ENCODE results near the gene SLC22A5. TPM values are rescaled to one million over a fixed set of nuclear protein-coding genes. Genes with fewer than 3 reads are reported as not detected.
"Not testable (repeated sequence)": the region's sequence is repeated elsewhere in the genome, so short reads cannot be mapped to it uniquely, and the experiment has no call there.

SLC22A5 gene
- total RNA-seq, 1 donor from 2014 or later, result 16.0 TPM

DNA sequence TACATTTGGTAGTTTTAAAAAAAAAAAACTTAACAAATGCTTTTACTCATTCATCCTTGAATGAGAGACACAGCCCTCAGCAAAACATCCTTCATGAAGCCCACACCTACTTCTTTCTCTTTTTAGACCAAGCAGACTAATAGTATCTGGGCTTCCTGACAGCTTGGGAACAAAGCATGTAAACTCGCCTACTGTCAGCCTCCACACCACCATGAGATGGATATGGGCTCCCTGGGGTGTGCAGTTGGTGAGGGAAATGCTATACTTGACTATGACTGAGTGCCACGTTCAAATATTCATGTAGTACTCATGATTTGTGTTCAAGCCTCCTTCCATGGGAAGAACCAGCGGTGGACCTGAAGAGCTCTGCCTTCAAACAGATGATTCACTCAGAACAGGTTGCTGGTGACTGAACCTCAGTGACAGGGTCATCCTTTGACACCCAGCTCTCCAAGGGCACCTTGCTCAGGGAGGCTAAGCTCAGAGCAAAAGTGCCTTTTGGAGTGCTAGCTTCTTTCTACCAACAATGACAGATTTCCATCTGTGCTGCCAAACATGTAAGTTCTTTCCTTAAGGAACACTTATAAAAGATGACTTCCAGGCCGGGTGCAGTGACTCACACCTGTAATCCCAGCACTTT, 36.8 kb downstream of the SLC22A5 start:
- intact Hi-C loops (cut with DNase I), result no loop called here
- DNase-seq (ENCODE audit: low spot score) (no peak), ATAC-seq (no peak)

DNA sequence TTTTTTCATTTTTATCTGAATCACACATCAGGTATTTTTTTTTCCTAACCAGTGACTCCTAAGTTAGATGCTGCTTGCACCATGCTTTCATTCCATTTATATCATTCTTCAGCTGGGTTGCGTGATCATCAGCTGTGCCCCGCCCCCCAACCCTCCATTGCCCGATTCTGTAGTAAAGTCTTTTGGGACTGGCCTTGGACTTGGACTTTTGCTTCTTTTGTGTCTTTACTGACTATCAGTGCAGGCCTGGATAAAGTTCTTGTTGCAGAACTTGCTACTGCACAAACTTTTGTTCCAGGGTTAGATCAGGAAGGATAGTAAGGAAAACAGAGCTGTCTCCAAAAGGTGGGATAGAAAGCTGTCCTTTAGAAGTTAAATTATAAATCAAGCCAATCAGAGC, 38.5 kb downstream of the SLC22A5 start:
- intact Hi-C loops (cut with DNase I), result no loop called here
- DNase-seq (ENCODE audit: low spot score) (no peak), ATAC-seq (no peak)

DNA sequence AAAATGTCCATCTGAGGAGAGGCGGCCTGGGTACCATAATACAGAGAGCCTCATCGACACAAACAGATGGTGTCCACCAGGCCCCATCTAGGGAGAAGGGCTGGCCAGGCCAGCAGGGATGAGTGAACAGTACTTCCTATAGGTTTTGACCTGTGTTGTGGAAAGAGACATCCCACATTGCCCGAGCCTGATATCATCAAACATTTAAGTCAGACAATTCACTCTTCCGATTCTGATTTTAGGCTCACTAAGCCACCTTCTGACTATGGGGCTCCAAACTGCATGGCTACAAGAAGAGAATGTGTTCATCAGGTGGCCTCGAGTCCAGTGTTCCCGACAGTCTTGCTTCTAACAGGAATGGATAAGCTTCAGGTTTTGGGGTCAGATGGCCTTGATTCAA, 38.9 kb downstream of the SLC22A5 start:
- DNase-seq (ENCODE audit: low spot score) (no peak), ATAC-seq (no peak)
- intact Hi-C loops (cut with DNase I), result no loop called here

DNA sequence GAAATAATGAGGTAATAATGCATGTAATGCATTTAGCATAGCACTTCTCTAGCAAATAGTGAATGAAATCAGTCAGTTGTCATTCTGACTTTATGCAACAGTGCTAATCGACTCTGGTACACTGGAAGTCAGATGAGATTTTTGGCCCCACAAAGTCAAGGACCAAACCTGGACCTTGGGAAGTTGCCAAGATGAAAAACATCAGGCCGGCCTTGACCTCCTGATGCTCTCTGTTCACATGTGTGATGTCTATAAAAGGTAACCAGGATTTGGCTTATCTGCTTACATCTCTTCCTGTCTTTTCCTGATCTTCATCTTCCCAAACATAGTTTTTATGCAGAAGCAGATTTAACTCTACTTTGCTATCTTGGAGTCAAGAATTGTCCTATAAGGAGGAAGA, 39.5 kb downstream of the SLC22A5 start:
- intact Hi-C loops (cut with DNase I), result no loop called here
- ATAC-seq (no peak), DNase-seq (ENCODE audit: low spot score) (no peak)

DNA sequence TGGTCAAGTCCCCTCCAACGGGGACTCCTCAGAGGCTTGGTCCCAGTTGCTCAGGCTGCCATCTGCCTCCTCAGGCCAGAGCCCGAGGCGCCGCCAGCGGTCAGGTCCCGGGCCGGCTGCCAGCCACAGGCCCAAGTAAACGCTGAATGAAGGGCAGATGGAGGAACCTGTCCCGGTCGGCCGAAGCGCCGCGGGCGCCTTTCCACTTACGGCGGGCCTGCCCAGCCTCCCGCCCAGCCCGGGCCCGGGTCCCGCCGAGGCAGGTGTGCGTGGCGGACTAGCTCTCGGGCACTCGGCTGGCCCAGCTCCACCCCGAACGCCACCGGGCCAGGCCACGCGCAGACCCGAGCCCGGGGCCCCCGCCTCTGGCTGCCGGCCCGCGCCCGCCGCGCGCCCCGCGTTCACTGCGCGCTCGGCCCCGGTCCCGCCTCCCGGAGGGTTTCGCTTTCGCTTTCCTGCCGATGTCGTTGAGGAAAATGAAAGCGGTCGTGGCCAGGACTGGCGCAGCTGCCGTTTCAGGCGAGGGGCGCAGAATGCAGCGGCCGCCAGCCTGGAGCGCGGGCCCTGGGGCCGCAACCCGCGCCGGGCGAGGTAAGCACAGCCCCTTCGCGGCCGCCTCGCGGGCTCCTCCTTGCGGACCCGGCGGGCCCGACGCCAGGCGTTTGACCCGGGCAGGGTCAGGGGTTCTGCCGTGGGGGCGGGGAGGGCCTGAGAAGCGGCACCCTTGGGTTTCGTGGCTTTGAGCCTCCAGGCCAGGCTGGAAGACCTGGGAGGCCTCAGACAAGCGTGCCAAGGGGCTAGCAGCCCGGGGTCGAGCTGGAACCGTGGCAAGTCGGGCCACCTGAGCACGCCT, 41.2 kb downstream of the SLC22A5 start:
- intact Hi-C loops (cut with DNase I), result no loop called here
- DNase-seq (ENCODE audit: low spot score), result peak; percentile 90
- peak; percentile 83 for ATAC-seq

DNA sequence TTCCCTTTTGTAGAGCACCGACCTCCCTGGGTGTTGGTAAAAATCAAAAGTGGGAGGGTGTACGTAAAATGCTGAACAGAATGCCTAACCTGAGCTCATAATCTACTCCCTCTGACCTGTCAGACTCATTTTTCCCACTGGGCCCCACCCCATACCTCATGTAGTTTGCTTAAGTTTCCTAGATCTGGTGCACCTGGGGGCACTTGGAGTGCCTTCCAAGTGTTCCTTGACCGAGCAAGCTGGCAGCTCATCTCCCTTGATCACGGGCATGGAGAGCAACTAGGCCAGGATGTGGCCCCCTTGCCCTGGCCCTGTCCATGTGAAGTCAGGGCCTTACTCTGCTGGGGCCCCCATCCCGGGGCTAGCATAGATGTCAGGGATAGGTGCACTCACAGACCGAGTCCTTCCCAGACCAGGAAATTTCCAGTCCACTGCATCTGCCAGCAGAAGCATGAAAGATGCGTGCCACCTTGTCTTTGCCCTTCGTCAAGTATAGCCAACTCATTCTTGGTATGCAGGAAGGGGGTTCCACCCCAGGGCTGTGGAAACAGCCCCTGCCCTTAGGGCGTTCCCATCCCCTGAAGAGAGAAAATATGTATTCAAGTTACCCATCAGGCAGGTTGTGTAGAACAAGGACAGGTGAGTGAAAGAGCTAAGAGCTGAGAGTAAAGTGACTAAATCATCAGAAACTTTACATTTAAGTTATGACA, 41.9 kb downstream of the SLC22A5 start:
- DNase-seq (ENCODE audit: low spot score) (no peak), ATAC-seq (peak; percentile 39)
- intact Hi-C loops (cut with DNase I), result no loop called here

DNA sequence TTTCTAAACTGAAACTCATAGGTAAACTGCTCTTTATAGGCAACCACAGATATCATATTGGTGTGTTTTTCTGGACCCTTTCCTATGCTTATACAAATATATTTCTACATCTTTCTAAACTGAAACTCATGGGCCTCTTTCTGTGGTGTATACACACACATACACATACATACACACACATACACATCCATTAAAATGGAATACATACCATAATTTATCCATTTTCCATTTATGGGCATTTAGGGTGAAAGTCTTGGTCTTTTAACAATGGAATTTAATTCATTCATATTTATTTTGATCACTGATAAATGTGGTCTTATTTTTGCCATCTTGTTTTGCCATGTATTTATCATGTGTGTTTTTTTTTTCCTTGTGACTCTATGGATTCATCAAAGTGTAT, 44.1 kb downstream of the SLC22A5 start:
- ATAC-seq (no peak), DNase-seq (ENCODE audit: low spot score) (no peak)
- intact Hi-C loops (cut with DNase I), result no loop called here

DNA sequence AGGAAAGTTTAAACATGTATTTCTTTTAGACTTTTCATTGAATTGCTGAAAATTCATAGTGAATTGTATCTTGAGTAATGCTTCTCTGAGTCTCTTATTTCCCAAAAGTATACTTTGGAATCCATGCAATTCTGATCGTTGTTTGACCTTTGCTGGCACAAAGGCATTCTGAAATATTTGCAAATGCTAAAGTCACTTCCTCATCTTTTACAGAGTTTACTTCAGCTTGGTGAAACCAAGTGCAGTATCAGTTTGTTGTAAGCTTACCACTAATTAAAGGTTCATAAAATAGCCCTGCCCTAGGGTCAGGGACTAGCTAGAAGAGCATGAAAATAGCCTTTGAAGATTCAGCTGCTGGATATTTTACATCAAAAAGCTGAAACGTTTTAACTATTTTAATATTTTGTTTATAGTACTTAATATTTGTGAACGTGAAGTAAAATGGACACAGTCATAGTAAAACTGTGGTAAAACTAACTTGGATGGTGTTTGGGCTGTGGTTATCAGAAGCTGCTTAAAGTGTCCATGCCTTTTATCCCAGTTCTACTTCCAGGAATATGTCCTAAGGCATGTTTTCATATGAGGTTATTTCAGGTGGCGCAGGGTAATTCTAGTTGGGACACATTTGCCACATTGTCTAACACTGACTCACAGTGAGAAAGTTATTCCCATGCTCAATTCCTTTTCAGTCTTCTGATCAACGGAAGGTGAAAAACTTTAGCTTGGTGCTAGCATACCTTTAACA, 45.3 kb downstream of the SLC22A5 start:
- DNase-seq (ENCODE audit: low spot score), result no peak
- intact Hi-C loops (cut with DNase I), result no loop called here
- peak; percentile 30 for ATAC-seq

DNA sequence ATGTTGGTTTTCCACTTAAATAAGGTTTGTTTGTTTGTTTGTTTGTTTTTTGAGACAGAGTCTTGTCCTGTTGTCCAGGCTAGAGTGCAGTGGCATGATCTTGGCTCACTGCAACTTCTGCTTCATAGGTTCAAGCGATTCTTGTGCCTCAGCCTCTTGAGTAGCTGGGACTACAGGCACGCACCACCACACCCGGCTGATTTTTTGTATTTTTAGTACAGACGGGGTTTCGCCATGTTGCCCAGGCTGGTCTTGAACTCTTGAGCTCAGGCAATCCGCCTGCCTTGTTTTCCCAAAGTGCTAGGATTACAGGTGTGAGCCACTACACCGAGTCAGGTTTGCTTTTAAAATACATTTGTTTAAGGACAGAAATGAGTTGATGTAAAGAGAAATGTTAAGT, 46.0 kb downstream of the SLC22A5 start:
- ATAC-seq; DNase-seq (ENCODE audit: low spot score); intact Hi-C loops (cut with DNase I): not testable (repeated sequence)

DNA sequence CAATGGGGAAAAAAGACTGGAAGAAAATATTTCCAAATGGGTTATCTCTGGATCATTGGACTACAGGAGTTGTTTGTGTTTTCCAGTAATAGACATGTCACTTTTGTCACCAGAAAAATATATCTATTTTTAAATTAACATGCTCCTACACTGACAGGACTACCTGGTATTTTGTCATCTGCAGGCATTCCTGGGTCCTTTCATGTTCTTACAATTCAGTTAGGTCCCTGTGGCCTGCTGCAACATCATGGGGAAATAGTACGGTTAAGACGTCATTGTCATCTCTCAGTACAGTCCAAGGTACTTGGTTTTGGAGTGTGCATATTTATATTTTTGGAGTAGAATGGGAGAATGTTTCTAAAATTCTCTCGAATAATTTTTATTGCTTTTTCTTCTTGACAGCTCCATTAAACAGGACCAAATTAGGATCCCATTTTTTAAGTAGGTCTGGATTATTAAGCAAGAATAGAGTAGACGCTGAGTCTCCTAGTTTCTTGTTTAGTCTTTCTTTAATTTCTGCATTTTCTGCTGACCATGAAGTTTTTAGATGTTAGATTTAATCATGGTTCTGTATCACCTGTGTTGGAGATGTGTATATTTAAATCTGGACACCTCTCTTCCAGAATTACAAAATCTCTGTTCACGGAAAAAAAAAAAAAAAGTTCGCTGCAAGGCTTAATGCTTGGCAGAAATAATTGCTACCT, 46.9 kb downstream of the SLC22A5 start:
- ATAC-seq, result no peak
- intact Hi-C loops (cut with DNase I), result no loop called here
- DNase-seq (ENCODE audit: low spot score), result no peak

DNA sequence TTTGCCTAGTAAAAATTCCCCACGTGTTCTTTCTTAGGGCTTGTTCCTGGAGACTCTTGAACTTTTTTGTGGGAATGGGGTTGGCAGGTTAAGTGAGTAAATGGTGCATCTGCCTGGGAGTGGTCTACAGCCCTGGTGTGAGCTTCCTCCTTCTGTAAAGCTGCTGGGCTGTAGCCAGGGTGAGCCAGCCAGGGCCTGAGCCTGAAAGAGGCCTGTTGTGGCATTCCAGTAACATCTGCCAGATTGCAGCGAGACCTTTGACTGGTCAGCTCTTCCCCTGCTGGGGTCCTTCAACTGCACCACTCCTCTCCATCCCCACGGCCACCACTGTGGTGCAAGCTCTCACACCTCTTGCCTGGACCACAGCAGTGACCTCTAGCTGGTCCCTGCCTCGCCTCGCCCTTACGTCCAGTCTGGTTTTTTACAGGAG, 47.5 kb downstream of the SLC22A5 start:
- intact Hi-C loops (cut with DNase I), result no loop called here
- DNase-seq (ENCODE audit: low spot score) (no peak), ATAC-seq (no peak)

DNA sequence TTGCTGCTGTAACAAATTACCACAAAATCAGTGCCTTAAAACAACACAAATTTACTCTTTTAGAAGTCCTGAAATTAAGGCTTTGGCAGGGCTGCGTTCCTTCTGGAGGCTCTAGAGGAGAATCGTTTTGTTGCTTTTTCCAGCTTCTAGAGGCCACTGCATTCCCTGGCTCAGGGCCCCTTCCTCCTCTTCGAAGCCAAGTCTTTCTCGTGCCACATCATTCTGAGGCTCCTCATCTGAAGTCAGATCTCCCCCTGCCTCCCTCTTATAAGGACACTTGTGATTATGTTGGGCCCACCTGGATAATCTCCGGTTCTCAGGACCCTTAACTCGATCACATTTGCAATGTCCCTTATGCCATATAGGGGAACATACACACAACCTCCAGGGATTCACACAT, 48.0 kb downstream of the SLC22A5 start:
- no peak for ATAC-seq
- intact Hi-C loops (cut with DNase I), result no loop called here
- DNase-seq (ENCODE audit: low spot score), result no peak

DNA sequence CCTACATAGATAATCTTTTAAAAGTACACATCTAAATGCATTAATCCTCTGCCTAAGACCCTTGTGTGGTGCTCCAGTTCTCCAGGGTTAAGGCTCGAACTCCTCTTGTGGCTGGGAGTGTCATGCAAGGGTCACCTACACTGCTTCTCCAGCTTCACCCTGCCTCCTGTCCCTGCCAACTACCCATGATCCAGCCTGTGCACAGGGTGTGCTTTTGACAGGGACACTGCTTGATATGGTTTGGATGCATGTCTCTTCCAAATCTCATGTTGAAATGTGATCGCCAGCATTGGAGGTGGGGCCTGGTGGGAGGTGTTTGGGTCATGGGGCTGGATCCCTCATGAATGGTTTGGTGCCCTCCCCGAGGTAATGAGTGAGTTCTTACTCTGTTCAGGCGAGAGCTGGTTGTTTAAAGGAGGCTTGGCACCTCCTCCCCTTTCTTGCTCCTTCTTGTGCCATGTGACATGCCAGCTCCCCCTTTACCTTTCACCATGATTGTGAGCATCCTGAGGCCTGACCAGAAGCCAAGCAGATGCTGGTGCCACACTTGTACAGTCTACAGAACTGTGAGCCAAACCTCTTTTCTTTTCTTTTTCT, 48.5 kb downstream of the SLC22A5 start:
- DNase-seq (ENCODE audit: low spot score), result no peak
- intact Hi-C loops (cut with DNase I), result no loop called here
- no peak for ATAC-seq

DNA sequence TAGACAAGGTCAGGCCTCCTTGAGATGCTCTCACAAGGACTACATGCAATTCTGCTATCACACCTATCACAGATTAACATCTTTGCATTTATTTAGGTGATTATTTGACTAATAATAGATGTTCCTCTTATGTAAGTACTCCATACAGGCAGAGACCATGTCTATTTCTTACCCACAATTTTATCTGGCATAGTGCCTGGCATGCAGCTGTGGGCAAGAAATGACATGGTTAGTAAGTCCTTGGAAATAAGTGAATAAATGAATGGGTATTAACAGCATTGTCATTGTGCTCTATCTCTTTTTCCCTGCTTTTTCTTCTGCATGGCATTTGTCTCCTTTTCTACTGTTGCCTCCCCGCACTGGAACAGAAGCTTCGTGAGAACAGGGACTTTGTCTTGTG, 49.4 kb downstream of the SLC22A5 start:
- no peak for DNase-seq (ENCODE audit: low spot score)
- intact Hi-C loops (cut with DNase I), result no loop called here

DNA sequence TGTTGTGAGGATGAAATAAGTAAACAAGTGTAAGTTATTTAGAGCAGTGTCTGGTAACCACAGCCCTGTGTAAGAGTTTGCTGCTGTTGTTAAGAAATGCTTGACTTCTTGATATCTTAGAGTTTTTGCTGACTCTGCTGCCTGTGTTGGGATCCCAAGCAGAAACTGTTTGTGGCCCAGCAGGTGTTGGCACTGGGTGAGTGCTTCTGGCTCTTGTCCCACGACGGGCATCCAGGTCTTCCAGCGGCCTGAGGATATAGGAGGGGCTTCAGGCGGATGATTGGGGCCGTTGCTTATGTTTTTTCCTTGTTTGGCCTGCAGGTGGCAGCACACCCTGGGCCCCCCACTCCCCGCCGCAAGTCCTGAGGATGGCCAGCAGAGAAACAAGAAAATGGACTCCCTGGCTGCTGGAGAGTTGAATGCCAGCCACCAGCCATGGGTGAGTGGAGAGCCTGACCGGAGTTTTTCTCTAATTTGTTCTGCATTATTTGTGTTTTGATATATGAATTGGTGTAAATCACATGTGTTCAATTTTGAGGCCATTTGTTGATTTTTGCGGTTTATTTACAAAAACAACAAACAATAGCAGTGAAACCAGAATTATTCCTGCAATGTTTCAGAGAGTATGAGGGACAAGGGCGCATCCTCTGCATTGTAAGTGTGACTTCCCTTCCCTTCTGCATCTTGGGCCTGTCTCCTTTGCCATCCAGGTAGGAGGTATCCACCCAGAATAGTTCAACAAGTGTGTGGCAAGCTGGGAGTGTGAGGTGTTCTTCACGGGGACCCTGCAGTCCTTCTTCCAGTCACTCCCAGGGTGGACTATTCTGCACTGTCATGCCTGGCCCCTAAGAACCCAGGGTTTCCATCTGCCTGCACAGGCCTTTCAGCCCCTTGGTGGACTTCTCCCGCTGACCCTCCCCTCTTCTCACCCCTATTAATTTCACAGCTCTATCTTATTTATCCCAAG, 50.3 kb downstream of the SLC22A5 start:
- peak; percentile 82 for DNase-seq (ENCODE audit: low spot score)
- ATAC-seq, result peak; percentile 87
- intact Hi-C loops (cut with DNase I), result loop anchor here (10.0 kb wide), 1 partner anchor 65 kb away; no protein-coding TSS in a partner anchor

More for the DNA sequence above, 49.4 kb downstream of the SLC22A5 start:
- ATAC-seq, result no peak

DNA sequence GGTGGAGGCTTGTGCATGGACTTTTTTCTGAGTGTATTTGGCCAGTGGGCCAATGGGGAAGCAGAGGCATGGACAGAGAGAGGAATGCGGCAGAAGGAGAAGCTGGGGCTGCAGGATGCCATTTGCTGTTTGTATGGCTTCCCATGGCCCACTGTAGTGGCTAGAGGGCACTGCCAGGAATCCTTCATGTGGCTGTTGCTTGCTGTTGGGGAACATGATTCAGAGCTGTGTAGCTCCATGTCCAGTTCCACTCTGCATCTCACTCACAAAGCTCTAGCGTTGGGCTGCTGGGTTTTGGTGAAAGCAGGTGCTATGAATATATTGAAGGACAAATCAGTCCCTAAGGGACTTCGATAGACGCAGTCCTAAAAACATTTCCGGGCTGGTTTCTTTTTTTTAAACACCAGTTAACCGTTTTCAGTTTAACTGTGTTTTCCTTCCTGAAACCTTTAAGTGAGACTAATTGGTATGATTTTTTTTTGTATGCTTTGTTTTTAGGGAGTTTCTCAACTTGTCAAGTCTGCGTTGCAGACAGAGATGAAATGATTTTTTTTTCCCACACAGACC, 51.3 kb downstream of the SLC22A5 start:
- intact Hi-C loops (cut with DNase I), result loop anchor here (10.0 kb wide), 1 partner anchor 64 kb away; no protein-coding TSS in a partner anchor
- ATAC-seq (no peak), DNase-seq (ENCODE audit: low spot score) (no peak)

DNA sequence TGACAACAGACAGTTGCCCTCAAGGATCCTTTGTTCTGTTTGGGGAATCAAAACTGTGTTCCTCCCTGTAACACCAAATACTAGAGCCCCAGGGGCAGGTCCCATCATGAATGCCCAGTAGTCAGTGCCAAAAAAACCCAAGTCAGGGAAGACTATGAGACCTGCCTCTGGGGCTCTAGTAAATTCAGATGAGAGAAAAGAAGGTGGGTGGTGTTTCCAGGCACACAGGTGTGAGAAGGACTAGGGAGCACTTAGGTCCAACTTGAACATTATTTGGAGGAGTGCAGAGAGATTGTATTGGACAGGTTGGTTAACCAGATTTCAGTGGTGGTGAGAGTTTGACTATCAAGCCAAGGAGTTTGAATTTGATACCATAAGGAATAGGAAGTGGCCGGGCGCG, 52.0 kb downstream of the SLC22A5 start:
- DNase-seq (ENCODE audit: low spot score) (no peak), ATAC-seq (no peak)
- intact Hi-C loops (cut with DNase I), result loop anchor here (10.0 kb wide), 1 partner anchor 63 kb away; no protein-coding TSS in a partner anchor

All from sciatic nerve (tissue), 2 donors.